ENCODE data around the gene NKX1-1.
"Not testable (repeated sequence)": the region's sequence is repeated elsewhere in the genome, so short reads cannot be mapped to it uniquely, and the experiment has no call there.

Gene NKX1-1

DNA sequence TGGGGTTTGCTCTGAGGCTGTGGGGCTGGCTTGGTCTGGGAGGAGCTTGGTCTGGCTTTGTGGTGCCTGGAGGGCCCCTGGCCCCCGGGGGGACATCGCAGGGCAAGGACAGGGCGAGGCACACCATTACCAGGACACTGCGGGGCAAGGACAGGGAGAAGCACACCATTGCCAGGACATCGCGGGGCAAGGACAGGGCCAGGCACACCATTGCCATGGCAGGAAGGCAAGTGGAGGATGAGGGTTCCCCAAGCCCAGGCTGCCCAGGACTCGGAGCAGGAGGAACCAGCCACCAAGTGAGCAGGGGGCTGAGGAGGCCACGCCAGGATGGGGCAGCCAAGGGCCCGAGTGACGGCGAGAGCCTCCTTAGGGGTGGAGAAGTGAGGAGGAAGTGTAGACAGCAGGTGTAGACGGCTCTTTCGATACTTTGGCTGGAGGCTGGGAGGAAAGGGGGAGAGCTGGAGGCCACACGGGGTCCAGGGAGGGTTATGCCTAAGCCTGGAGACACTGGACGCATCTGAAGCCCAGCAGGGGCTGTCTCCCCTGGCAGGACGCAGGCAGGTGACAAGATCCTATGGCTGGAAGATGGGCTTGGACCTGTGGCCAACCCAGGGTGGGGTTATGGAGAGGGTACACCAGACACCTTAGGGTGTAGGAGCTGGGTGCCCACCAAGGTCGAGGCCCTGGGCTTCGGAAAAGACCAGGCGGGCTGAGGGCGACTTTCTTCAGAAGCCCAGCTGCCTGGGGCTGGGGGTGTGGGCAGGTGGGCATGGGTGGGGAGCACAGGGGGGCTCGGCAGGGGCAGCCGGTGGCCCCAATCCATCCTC lies 7.3 kb downstream of the NKX1-1 start:
- Mint-ChIP-seq H3K9me3 (no peaks in the 10 kb centered on the region), H3K27me3 (no peaks in the 10 kb centered on the region), H3K4me1 (no peaks in the 10 kb centered on the region), H3K36me3 (ENCODE audit: insufficient read depth) (peaks cover 4% of the 10 kb centered on the region), H3K27ac (ENCODE audit: low read depth) (no peak overlapping the region), H3K4me3 (no peak overlapping the region)
- ATAC-seq (replicated peaks; ENCODE audit: extremely low read depth, poor library complexity, severe bottlenecking) (no peak), DNase-seq (ENCODE audit: low spot score in 2 of 2) (no peak)

DNA sequence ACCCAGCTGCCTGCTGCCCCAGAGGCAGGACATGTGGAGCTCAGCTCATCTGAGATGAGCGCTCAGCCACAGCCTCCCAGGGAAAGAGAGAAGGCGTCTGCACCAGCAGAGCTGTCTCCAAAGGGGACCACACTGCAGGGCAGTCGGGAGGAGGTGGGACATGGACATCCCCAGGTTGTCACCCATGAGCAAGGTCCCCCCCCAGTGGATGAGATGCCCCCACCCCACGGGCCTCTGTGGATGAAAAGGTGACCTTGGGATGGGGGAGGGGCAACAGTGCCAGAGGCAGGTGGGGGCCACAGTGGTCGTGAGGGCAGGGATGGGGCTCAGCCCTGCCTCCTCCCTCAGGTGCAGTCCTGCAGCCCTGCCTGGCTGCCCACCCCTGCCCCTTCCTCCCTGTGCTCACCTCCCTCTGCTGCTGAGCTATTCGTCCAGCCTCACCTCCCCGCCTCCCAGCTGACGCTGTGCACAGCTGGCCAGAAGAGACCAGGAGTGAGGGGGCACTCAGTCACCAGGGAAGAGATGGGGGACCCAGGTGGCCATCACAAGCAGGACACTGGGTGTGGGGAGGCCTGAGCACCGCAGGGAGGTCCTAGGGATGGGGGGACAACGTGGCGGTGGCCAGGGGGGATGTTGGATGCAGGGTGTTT lies 9.3 kb downstream of the NKX1-1 start:
- DNase-seq (ENCODE audit: low spot score in 2 of 2) (no peak), ATAC-seq (replicated peaks; ENCODE audit: extremely low read depth, poor library complexity, severe bottlenecking) (no peak)
- H3K36me3 Mint-ChIP-seq (ENCODE audit: insufficient read depth) = peaks cover 4% of the 10 kb centered on the region
- no peak overlapping the region for H3K4me3 Mint-ChIP-seq
- no peaks in the 10 kb centered on the region for H3K27me3 Mint-ChIP-seq
- H3K4me1 Mint-ChIP-seq = no peaks in the 10 kb centered on the region
- no peaks in the 10 kb centered on the region for H3K9me3 Mint-ChIP-seq
- H3K27ac Mint-ChIP-seq (ENCODE audit: low read depth) = no peak overlapping the region

DNA sequence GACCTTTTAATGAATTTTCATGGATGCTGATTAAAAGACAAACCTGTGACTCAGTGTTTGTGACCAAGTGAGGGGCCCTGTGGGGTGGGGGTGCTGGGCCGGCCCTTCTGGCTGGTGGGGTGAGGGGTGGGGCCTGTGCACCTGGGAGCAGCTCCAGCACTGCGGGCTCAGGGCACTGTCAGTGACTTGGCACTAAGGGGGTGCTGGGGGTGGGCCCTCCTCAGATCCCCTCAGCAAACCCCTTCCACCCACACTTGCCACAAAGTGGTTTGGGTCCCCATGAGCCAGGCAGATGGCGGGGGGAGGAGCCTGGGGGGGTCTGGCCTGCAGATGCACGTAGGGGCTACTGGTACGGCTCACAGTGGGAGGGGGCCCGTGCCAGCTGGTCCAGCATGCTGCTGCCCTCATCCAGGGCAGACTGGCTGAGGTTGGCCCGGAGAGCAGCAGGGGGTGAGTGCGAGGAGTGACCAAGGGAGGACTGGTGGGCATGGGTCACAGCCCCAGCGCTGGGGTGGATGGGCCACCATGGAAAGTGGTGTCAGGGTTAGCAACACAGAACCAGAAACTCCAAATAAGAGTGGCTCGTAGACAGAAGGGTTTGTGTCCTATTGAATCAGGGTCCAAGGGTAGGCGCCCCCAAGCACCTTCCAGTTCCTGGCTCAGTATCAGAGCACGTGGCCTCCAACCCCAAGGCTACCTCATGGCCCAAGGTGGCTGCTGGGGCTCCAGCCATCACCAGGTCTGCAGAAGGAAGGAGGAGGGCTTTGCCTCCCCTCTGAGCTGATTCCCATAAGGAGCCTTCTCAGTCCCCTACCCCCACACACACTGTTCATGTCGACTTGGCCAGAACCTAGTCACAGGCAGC lies 10.1 kb downstream of the NKX1-1 start:
- Mint-ChIP-seq H3K4me3 (no peak overlapping the region), H3K27me3 (no peaks in the 10 kb centered on the region), H3K4me1 (no peaks in the 10 kb centered on the region), H3K36me3 (ENCODE audit: insufficient read depth) (peaks cover 4% of the 10 kb centered on the region), H3K9me3 (no peaks in the 10 kb centered on the region), H3K27ac (ENCODE audit: low read depth) (no peak overlapping the region)
- ATAC-seq (replicated peaks; ENCODE audit: extremely low read depth, poor library complexity, severe bottlenecking) = no peak
- DNase-seq (ENCODE audit: low spot score in 2 of 2) = no peak

DNA sequence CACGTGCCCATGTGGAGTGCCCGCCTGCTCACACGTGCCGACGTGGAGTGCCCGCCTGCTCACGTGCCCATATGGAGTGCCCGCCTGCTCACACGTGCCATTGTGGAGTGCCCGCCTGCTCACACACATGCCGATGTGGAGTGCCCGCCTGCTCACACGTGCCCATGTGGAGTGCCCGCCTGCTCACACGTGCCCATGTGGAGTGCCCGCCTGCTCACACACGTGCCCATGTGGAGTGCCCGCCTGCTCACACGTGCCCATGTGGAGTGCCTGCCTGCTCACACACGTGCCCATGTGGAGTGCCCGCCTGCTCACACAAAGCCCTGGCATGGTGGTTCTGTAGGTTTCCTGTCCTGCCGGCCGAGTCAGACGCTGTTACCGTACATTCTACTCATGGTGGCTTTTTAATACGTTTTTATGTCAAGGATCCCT lies 10.8 kb downstream of the NKX1-1 start:
- H3K27ac Mint-ChIP-seq (ENCODE audit: low read depth); H3K4me3 Mint-ChIP-seq; ATAC-seq (replicated peaks; ENCODE audit: extremely low read depth, poor library complexity, severe bottlenecking); H3K36me3 Mint-ChIP-seq (ENCODE audit: insufficient read depth); H3K9me3 Mint-ChIP-seq; H3K27me3 Mint-ChIP-seq; DNase-seq (ENCODE audit: low spot score in 2 of 2); H3K4me1 Mint-ChIP-seq: not testable (repeated sequence)

DNA sequence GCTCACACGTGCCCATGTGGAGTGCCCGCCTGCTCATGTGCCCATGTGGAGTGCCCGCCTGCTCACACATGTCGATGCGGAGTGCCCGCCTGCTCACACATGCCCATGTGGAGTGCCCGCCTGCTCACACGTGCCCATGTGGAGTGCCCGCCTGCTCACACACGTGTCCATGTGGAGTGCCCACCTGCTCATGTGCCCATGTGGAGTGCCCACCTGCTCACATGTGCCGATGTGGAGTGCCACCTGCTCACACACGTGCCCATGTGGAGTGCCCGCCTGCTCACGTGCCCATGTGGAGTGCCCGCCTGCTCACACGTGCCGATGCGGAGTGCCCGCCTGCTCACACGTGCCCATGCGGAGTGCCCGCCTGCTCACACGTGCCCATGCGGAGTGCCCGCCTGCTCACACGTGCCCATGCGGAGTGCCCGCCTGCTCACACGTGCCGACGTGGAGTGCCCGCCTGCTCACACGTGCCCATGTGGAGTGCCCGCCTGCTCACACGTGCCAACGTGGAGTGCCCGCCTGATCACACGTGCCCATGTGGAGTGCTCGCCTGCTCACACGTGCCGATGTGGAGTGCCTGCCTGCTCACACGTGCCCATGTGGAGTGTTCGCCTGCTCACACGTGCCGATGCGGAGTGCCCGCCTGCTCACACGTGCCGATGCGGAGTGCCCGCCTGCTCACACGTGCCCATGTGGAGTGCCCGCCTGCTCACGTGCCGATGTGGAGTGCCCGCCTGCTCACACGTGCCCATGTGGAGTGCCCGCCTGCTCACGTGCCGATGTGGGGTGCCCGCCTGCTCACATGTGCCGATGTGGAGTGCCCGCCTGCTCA lies 11.5 kb downstream of the NKX1-1 start:
- not testable (repeated sequence) for H3K4me1 Mint-ChIP-seq; H3K36me3 Mint-ChIP-seq (ENCODE audit: insufficient read depth); H3K27me3 Mint-ChIP-seq; DNase-seq (ENCODE audit: low spot score in 2 of 2); H3K9me3 Mint-ChIP-seq; H3K27ac Mint-ChIP-seq (ENCODE audit: low read depth); ATAC-seq (replicated peaks; ENCODE audit: extremely low read depth, poor library complexity, severe bottlenecking); H3K4me3 Mint-ChIP-seq

- H3K27ac Mint-ChIP-seq (ENCODE audit: low read depth) = no peak overlapping the region
- no peaks in the 10 kb centered on the region for H3K27me3 Mint-ChIP-seq
- no peaks in the 10 kb centered on the region for H3K9me3 Mint-ChIP-seq
- H3K4me1 Mint-ChIP-seq = no peaks in the 10 kb centered on the region
- no peak for DNase-seq (ENCODE audit: low spot score in 2 of 2)
- no peak for ATAC-seq (replicated peaks; ENCODE audit: extremely low read depth, poor library complexity, severe bottlenecking)
- no peak overlapping the region for H3K4me3 Mint-ChIP-seq
- peaks cover 1% of the 10 kb centered on the region for H3K36me3 Mint-ChIP-seq (ENCODE audit: insufficient read depth)
Observed at GRCh38 chr4:1393866-1394265, 12.4 kb downstream of the NKX1-1 start.

DNA sequence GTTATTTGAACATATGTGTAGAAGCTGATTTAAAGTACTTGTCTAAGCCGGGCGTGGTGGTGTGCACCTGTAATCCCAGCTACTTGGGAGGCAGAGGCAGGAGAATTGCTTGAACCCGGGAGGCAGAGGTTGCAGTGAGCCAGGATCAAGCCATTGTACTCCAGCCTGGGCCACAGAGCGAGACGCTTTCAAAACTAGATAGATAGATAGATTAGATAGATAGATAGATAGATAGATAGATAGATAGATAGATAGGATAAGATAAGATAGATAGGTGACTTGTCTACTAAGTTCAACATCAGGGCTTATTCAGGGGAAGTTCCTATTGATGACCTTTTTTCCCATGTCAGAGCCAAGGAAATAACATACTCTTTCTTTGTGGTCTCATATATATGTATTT lies 12.9 kb downstream of the NKX1-1 start:
- H3K4me3 Mint-ChIP-seq; H3K27ac Mint-ChIP-seq (ENCODE audit: low read depth); H3K4me1 Mint-ChIP-seq; H3K27me3 Mint-ChIP-seq; ATAC-seq (replicated peaks; ENCODE audit: extremely low read depth, poor library complexity, severe bottlenecking); H3K36me3 Mint-ChIP-seq (ENCODE audit: insufficient read depth); H3K9me3 Mint-ChIP-seq; DNase-seq (ENCODE audit: low spot score in 2 of 2): not testable (repeated sequence)

GRCh38 chr4:1385373-1386340 lies 20.6 kb downstream of the NKX1-1 start:
- Mint-ChIP-seq H3K27me3 (no peaks in the 10 kb centered on the region), H3K27ac (ENCODE audit: low read depth) (no peak overlapping the region), H3K4me1 (no peaks in the 10 kb centered on the region), H3K9me3 (peaks cover 6% of the 10 kb centered on the region), H3K36me3 (ENCODE audit: insufficient read depth) (peaks cover 9% of the 10 kb centered on the region), H3K4me3 (no peak overlapping the region)
- DNase-seq (ENCODE audit: low spot score in 2 of 2) (no peak), ATAC-seq (replicated peaks; ENCODE audit: extremely low read depth, poor library complexity, severe bottlenecking) (no peak)

- H3K4me3 Mint-ChIP-seq = no peak overlapping the region
- no peak overlapping the region for H3K27ac Mint-ChIP-seq (ENCODE audit: low read depth)
- DNase-seq (ENCODE audit: low spot score in 2 of 2) (no peak), ATAC-seq (replicated peaks; ENCODE audit: extremely low read depth, poor library complexity, severe bottlenecking) (no peak)
- H3K9me3 Mint-ChIP-seq = peaks cover 6% of the 10 kb centered on the region
- H3K4me1 Mint-ChIP-seq = no peaks in the 10 kb centered on the region
- peaks cover 9% of the 10 kb centered on the region for H3K36me3 Mint-ChIP-seq (ENCODE audit: insufficient read depth)
- H3K27me3 Mint-ChIP-seq = no peaks in the 10 kb centered on the region
Observed at GRCh38 chr4:1384675-1385372, 21.4 kb downstream of the NKX1-1 start.

GRCh38 chr4:1383728-1384591 lies 22.3 kb downstream of the NKX1-1 start:
- Mint-ChIP-seq H3K4me1 (no peaks in the 10 kb centered on the region), H3K9me3 (peaks cover 6% of the 10 kb centered on the region), H3K4me3 (no peak overlapping the region), H3K36me3 (ENCODE audit: insufficient read depth) (peaks cover 9% of the 10 kb centered on the region), H3K27ac (ENCODE audit: low read depth) (no peak overlapping the region), H3K27me3 (no peaks in the 10 kb centered on the region)
- no peak for ATAC-seq (replicated peaks; ENCODE audit: extremely low read depth, poor library complexity, severe bottlenecking)
- no peak for DNase-seq (ENCODE audit: low spot score in 2 of 2)

All from central memory CD8-positive, alpha-beta T cell (primary cell).